ENCODE measurements around the gene SENP6. TPM values are rescaled to one million over a fixed set of nuclear protein-coding genes. Genes with fewer than 3 reads are reported as not detected.

SENP6 gene
- total RNA-seq, 1 donor from 2014 or later = 100 TPM

DNA sequence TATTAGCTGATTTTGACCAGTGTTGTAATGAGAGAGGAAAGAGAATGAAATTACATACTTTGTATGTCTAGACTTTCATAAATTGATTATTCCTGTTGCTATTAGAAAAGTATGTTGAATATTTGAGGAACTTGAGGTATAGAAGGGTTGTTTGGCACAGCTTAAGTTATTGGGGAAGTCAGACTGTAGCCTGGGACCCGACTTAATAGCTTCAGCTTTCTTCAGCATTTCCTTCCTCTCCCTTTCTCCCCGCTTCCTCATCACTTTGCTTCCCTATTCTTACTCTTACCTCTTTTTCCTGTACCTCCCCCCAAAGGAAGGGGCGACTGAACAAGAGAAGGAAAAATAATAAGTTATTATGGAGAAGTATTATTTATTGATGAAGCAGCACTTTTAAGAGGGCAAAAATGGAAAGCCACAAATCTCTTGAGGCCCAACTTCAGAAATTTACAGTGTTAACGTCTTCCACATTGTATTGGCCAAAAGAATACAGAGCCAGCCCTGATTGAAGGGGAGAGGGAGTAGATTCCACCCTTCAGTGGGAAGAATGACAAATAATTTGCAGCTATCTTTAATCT lies 7.4 kb downstream of the SENP6 start:
- H3K27me3 ChIP-seq (ENCODE audit: insufficient read depth, low read length) = no peaks in the 10 kb centered on the region
- peaks cover 48% of the 10 kb centered on the region for H3K4me1 Mint-ChIP-seq (ENCODE audit: low read depth, unreplicated experiment)
- no peak overlapping the region for H3K4me3 Mint-ChIP-seq (ENCODE audit: unreplicated experiment)
- H3K9me3 Mint-ChIP-seq (ENCODE audit: unreplicated experiment) = no peaks in the 10 kb centered on the region
- H3K9ac ChIP-seq (ENCODE audit: low read length) = no peak overlapping the region
- H4K20me1 ChIP-seq (ENCODE audit: insufficient read depth, low read length) = peaks cover 100% of the 10 kb centered on the region
- H3K4me2 ChIP-seq (ENCODE audit: low read length) = no peak overlapping the region
- H3K4me1 ChIP-seq (ENCODE audit: insufficient read depth, low read length) = no peaks in the 10 kb centered on the region
- peaks cover 100% of the 10 kb centered on the region for H3K79me2 ChIP-seq (ENCODE audit: insufficient read depth, low read length)
- H3K36me3 ChIP-seq (ENCODE audit: insufficient read depth, low read length) = no peaks in the 10 kb centered on the region
- TF ChIP-seq, protein P1, sequence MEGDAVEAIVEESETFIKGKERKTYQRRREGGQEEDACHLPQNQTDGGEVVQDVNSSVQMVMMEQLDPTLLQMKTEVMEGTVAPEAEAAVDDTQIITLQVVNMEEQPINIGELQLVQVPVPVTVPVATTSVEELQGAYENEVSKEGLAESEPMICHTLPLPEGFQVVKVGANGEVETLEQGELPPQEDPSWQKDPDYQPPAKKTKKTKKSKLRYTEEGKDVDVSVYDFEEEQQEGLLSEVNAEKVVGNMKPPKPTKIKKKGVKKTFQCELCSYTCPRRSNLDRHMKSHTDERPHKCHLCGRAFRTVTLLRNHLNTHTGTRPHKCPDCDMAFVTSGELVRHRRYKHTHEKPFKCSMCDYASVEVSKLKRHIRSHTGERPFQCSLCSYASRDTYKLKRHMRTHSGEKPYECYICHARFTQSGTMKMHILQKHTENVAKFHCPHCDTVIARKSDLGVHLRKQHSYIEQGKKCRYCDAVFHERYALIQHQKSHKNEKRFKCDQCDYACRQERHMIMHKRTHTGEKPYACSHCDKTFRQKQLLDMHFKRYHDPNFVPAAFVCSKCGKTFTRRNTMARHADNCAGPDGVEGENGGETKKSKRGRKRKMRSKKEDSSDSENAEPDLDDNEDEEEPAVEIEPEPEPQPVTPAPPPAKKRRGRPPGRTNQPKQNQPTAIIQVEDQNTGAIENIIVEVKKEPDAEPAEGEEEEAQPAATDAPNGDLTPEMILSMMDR (IDR thresholded peaks at IDR 0.05; ENCODE audit: insufficient read depth, low read depth, low read length) = no peak
- TF ChIP-seq EZH2 (IDR thresholded peaks at IDR 0.05; ENCODE audit: insufficient read depth, low read length) = no peak
- FAIRE-seq = no peak
- no peak overlapping the region for H3K4me3 ChIP-seq (ENCODE audit: insufficient read depth, low read depth, low read length)
- H3K27ac ChIP-seq (ENCODE audit: low read depth, low read length) = no peak overlapping the region
- no peaks in the 10 kb centered on the region for H3K9me3 ChIP-seq (ENCODE audit: insufficient read depth, low read depth, low read length)
- H2AFZ ChIP-seq (ENCODE audit: low read depth, low read length) = no peak overlapping the region
- no peak overlapping the region for H3K27ac Mint-ChIP-seq (ENCODE audit: unreplicated experiment)
- DNase-seq (ENCODE audit: low read depth) = no peak
- no peaks in the 10 kb centered on the region for H3K27me3 Mint-ChIP-seq (ENCODE audit: low read depth, unreplicated experiment)
- no peaks in the 10 kb centered on the region for H3K36me3 Mint-ChIP-seq (ENCODE audit: low read depth, unreplicated experiment)

DNA sequence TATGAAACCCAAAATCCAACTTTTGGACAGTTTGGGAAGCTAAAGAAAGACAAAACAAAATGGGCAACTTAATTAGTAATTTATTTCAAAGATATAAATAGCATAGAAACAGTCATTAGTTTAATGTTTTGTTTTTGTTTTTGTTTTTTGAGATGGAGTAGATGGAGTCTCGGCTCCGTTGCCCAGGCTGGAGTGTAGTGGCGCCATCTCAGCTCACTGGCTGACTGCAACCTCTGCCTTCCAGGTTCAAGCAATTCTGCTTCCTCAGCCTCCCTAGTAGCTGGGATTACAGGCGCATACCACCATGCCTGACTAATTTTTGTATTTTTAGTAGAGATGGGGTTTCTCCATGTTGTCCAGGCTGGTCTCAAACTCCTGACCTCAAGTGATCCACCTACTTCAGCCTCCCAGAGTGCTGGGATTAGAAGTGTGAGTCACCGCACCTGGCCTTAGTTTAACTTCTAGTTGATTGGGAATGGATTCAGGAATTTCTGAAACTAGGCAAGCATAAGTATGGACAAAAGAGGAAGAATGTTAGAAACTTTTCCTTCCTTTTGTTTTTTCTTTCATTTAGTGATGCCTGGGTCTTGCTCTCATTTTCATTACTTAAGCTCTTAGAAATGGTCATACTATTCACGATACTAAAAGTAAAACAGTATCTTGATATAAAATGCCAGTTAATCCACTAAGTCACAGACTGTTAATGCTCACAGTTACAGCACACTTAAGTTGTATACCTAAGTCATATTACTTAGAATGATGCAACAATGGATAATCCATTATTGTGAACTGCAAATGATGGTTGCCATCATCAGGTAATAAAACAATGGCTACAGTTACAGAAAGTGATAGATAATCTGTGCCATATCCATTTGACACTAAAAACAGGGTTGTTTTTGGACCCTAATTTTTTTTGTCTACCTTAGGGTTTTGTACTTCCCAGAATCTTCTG lies 8.2 kb downstream of the SENP6 start:
- Histone ChIP-seq H3K27me3 (ENCODE audit: insufficient read depth, low read length) (no peaks in the 10 kb centered on the region), H3K4me1 (ENCODE audit: insufficient read depth, low read length) (no peaks in the 10 kb centered on the region), H4K20me1 (ENCODE audit: insufficient read depth, low read length) (peaks cover 99% of the 10 kb centered on the region), H3K27ac (ENCODE audit: low read depth, low read length) (no peak overlapping the region), H3K4me2 (ENCODE audit: low read length) (peak overlapping the region; percentile 6), H3K9ac (ENCODE audit: low read length) (no peak overlapping the region), H3K79me2 (ENCODE audit: insufficient read depth, low read length) (peaks cover 100% of the 10 kb centered on the region), H3K9me3 (ENCODE audit: insufficient read depth, low read depth, low read length) (no peaks in the 10 kb centered on the region), H2AFZ (ENCODE audit: low read depth, low read length) (no peak overlapping the region), H3K4me3 (ENCODE audit: insufficient read depth, low read depth, low read length) (no peak overlapping the region), H3K36me3 (ENCODE audit: insufficient read depth, low read length) (no peaks in the 10 kb centered on the region)
- no peaks in the 10 kb centered on the region for H3K27me3 Mint-ChIP-seq (ENCODE audit: low read depth, unreplicated experiment)
- H3K27ac Mint-ChIP-seq (ENCODE audit: unreplicated experiment) = peak overlapping the region; percentile 62
- no peaks in the 10 kb centered on the region for H3K36me3 Mint-ChIP-seq (ENCODE audit: low read depth, unreplicated experiment)
- no peaks in the 10 kb centered on the region for H3K9me3 Mint-ChIP-seq (ENCODE audit: unreplicated experiment)
- H3K4me1 Mint-ChIP-seq (ENCODE audit: low read depth, unreplicated experiment) = peaks cover 47% of the 10 kb centered on the region
- DNase-seq (ENCODE audit: low read depth) (peak; percentile 77), FAIRE-seq (no peak)
- TF ChIP-seq EZH2 (IDR thresholded peaks at IDR 0.05; ENCODE audit: insufficient read depth, low read length) = no peak
- TF ChIP-seq, protein P1 (IDR thresholded peaks at IDR 0.05; ENCODE audit: insufficient read depth, low read depth, low read length) = no peak
- H3K4me3 Mint-ChIP-seq (ENCODE audit: unreplicated experiment) = no peak overlapping the region

Measured in astrocyte (in vitro differentiated cells and primary cell).